SK-N-SH treated with all-trans-retinoic acid at 6 μM for 48 hours (cell line): ENCODE measurements around the gene TET2.

Experiments
- ARNTL ChIP-seq: fragments of 450-650 bp; formaldehyde crosslinking; IDR thresholded peaks from 2 replicates; pipeline ENCODE4 v1.5.0; 2020; ENCODE audit warnings: low read depth, mild to moderate bottlenecking, moderate library complexity, borderline replicate concordance
- CSDC2 ChIP-seq: fragments of 250-450 bp; sonication (Bioruptor Pico); IDR thresholded peaks from 2 replicates; pipeline ENCODE4 v1.5.0; 2020; ENCODE audit warnings: mild to moderate bottlenecking, moderate library complexity
- ISL1 ChIP-seq: fragments of 250-450 bp; sonication (Bioruptor Pico); IDR thresholded peaks from 2 replicates; pipeline ENCODE4 v2.1.2; 2022; ENCODE audit warnings: mild to moderate bottlenecking, moderate library complexity
- RARB ChIP-seq: fragments of 250-450 bp; sonication (Bioruptor Pico); IDR thresholded peaks from 2 replicates; pipeline ENCODE4 v1.8.0; 2021; ENCODE audit warnings: mild to moderate bottlenecking, moderate library complexity
- TOX ChIP-seq: fragments of 250-450 bp; sonication (Bioruptor Pico); IDR thresholded peaks from 2 replicates; pipeline ENCODE4 v1.8.0; 2021; ENCODE audit warnings: mild to moderate bottlenecking, moderate library complexity, borderline replicate concordance
- ZC3H10 ChIP-seq: fragments of 250-450 bp; sonication (Bioruptor Pico); IDR thresholded peaks from 2 replicates; pipeline ENCODE4 v1.5.1; 2021; ENCODE audit warnings: mild to moderate bottlenecking, moderate library complexity
- ZFP3 ChIP-seq: fragments of 250-450 bp; sonication (Bioruptor Pico); IDR thresholded peaks from 2 replicates; pipeline ENCODE4 v1.5.0; 2020; ENCODE audit warnings: mild to moderate bottlenecking, moderate library complexity
- ZFP30 ChIP-seq: fragments of 450-650 bp; formaldehyde crosslinking; IDR thresholded peaks from 2 replicates; pipeline ENCODE4 v1.5.0; 2022; ENCODE audit warnings: mild to moderate bottlenecking, moderate library complexity
- ZNF565 ChIP-seq: fragments of 450-650 bp; formaldehyde crosslinking; conservative IDR thresholded peaks from 2 replicates; pipeline ENCODE4 v1.5.0; 2020; ENCODE audit warnings: low read depth, mild to moderate bottlenecking, moderate library complexity
- TF ChIP-seq, protein P1 (sequence below): fragments of 250-450 bp; sonication (Bioruptor Pico); IDR thresholded peaks from 2 replicates; pipeline ENCODE4 v1.5.1; 2021; ENCODE audit warnings: mild to moderate bottlenecking, moderate library complexity

DNA sequence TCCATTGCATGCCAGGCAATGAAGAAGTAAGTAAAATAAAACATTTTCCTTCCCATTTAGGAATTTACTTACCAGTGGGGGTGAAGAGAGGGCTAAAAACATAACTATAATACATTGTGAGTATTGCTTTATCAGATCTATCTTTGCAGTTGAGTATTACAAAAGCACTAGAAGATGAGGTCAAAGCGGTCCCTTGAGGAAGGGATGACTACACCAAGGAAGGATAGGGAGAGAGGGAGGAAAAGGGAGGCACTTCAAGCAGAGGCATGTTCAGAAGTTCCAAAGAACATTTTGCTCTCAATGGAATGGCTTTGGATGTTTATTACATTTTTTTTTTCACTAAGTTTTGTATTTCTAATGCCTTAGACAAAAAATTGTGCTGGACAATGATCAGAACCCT is 127.8 kb downstream of the TET2 start:
- no peak for TF ChIP-seq ZFP30 (CRISPR knock-in tag)
- no peak for TF ChIP-seq RARB
- no peak for TF ChIP-seq CSDC2 (CRISPR knock-in tag)
- no peak for TF ChIP-seq ISL1 (CRISPR knock-in tag)
- TF ChIP-seq, protein P1, sequence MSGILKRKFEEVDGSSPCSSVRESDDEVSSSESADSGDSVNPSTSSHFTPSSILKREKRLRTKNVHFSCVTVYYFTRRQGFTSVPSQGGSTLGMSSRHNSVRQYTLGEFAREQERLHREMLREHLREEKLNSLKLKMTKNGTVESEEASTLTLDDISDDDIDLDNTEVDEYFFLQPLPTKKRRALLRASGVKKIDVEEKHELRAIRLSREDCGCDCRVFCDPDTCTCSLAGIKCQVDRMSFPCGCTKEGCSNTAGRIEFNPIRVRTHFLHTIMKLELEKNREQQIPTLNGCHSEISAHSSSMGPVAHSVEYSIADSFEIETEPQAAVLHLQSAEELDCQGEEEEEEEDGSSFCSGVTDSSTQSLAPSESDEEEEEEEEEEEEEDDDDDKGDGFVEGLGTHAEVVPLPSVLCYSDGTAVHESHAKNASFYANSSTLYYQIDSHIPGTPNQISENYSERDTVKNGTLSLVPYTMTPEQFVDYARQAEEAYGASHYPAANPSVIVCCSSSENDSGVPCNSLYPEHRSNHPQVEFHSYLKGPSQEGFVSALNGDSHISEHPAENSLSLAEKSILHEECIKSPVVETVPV (CRISPR knock-in tag): no peak
- no peak for TF ChIP-seq ZC3H10 (CRISPR knock-in tag)
- no peak for TF ChIP-seq TOX (CRISPR knock-in tag)
- TF ChIP-seq ARNTL (CRISPR knock-in tag): no peak
- no peak for TF ChIP-seq ZFP3 (CRISPR knock-in tag)
- TF ChIP-seq ZNF565 (CRISPR knock-in tag): no peak
